PFSK-1 (cell line): Measurements from ENCODE around the gene SHF.

Source experiments
- FOXP2 ChIP-seq: optimal IDR thresholded peaks from 2 replicates; pipeline ENCODE3; 2011; ENCODE audit warnings: borderline replicate concordance, control low read depth, inconsistent platforms; ENCODE audit not compliant: insufficient read depth; ENCODE audit errors: extremely low read length, extremely low read depth
- POLR2AphosphoS5 ChIP-seq: IDR thresholded peaks from 2 replicates; pipeline ENCODE4 v1.6.1; 2012; ENCODE audit warnings: low read depth, mild to moderate bottlenecking, control low read depth, low read length, moderate library complexity
- SIN3A ChIP-seq: IDR thresholded peaks from 2 replicates; pipeline ENCODE4 v1.6.1; 2012; ENCODE audit warnings: mild to moderate bottlenecking, low read length, moderate library complexity, borderline replicate concordance; ENCODE audit not compliant: insufficient read depth
- TAF1 ChIP-seq: IDR thresholded peaks from 2 replicates; pipeline ENCODE4 v1.6.1; 2012; ENCODE audit warnings: low read length, control low read depth, borderline replicate concordance; ENCODE audit not compliant: insufficient read depth
- TF ChIP-seq, protein P1 (sequence below), 2 experiments: IDR thresholded peaks; 2 replicates each; pipeline versions ENCODE4 v1.6.1 to v1.8.0; 2011 to 2012; ENCODE audit warnings: low read depth in 2 of 2, low read length in 2 of 2, control low read depth in 1 of 2, inconsistent platforms in 1 of 2, mild to moderate bottlenecking in 1 of 2, moderate library complexity in 1 of 2; ENCODE audit not compliant: insufficient read depth in 1 of 2

DNA sequence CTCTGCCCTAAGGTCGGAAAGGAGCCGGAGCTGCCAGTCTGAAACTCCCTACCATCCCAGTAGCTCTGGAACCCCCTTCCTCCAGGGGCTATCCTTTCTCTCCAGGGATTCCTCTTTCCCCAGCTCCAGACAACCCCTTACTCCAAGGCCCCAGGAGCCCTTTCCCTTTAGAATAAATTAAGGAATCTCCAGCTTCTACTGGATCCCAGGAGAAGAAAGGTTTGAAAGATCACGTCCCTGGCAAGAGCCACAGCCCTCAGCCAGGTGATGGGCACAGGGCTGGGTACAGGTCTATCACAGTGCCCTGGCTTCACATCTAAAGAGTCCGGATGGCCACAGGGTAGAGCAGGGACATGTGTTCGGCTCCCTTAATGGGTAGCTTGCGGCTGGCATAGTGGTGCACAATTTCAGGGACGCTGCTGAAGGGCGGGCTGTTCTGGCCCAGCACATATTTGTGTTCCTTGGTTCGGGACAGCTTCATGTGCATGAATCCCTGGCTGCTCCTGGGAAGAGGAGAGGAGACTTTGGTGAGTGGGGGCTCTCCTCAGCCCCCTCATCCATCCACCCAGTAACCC is 20.0 kb downstream of the SHF start:
- no peak for TF ChIP-seq POLR2AphosphoS5
- TF ChIP-seq SIN3A, result no peak
- TF ChIP-seq TAF1, result no peak
- TF ChIP-seq, protein P1, sequence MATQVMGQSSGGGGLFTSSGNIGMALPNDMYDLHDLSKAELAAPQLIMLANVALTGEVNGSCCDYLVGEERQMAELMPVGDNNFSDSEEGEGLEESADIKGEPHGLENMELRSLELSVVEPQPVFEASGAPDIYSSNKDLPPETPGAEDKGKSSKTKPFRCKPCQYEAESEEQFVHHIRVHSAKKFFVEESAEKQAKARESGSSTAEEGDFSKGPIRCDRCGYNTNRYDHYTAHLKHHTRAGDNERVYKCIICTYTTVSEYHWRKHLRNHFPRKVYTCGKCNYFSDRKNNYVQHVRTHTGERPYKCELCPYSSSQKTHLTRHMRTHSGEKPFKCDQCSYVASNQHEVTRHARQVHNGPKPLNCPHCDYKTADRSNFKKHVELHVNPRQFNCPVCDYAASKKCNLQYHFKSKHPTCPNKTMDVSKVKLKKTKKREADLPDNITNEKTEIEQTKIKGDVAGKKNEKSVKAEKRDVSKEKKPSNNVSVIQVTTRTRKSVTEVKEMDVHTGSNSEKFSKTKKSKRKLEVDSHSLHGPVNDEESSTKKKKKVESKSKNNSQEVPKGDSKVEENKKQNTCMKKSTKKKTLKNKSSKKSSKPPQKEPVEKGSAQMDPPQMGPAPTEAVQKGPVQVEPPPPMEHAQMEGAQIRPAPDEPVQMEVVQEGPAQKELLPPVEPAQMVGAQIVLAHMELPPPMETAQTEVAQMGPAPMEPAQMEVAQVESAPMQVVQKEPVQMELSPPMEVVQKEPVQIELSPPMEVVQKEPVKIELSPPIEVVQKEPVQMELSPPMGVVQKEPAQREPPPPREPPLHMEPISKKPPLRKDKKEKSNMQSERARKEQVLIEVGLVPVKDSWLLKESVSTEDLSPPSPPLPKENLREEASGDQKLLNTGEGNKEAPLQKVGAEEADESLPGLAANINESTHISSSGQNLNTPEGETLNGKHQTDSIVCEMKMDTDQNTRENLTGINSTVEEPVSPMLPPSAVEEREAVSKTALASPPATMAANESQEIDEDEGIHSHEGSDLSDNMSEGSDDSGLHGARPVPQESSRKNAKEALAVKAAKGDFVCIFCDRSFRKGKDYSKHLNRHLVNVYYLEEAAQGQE (IDR thresholded peaks at IDR 0.05; ENCODE audit: insufficient read depth in 1 of 2, low read depth in 2 of 2, low read length in 2 of 2), result no peak
- no peak for TF ChIP-seq FOXP2
